Measurements from ENCODE around the gene EME2. TPM values are rescaled to one million over a fixed set of nuclear protein-coding genes. Genes with fewer than 3 reads are reported as not detected.

The EME2 gene
- total RNA-seq, 4 donors from 2014 or later = 2.3 to 13.8 (median 5.2) TPM

DNA sequence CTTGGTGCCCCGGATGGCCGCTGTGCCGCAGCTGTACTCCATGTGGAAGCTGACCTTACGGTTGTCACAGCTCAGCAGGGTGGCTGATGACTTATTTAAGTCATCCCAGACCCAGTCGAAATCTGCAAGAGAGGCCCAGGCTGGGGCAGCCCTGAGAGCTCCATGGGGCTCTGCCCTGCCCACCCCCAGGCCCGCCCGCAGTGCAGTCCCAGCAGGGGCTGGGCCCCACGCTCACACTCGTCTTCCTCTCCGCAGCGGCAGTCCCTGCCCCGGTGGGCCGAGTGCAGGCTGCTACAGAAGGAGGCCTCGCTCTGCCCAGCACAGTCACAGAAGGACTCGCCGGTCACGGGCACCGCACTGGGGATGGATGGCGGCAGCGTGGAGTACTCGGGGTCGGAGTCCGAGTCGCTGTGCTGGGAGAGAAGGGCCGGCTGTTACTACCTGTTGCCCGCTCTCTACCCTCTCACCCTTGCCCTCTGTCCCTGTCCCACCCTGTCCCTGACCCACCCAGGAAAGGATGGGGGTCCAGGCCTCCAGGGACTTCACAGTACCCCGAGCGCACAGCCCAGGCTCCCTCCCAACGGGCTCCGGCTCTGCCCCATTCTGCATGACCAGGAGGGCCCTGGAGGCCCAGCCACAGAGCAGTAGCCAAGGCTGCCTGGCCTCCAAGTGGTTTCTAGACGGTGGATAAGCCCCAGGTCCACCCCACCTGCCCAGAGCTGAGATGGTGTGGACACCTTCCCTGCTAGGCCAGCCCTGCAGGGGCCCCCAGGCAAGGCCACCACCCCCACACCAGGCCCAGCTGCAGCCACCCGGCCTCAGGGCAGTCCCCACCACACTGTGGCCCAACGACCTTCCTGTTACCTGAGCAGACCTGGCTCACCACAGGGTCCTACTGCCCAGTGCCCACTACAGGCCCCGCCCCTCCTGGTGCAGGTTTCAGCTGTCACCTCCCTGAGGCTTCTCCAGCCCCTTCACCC, 5.9 kb downstream of the EME2 start:
- TF ChIP-seq, protein P1, sequence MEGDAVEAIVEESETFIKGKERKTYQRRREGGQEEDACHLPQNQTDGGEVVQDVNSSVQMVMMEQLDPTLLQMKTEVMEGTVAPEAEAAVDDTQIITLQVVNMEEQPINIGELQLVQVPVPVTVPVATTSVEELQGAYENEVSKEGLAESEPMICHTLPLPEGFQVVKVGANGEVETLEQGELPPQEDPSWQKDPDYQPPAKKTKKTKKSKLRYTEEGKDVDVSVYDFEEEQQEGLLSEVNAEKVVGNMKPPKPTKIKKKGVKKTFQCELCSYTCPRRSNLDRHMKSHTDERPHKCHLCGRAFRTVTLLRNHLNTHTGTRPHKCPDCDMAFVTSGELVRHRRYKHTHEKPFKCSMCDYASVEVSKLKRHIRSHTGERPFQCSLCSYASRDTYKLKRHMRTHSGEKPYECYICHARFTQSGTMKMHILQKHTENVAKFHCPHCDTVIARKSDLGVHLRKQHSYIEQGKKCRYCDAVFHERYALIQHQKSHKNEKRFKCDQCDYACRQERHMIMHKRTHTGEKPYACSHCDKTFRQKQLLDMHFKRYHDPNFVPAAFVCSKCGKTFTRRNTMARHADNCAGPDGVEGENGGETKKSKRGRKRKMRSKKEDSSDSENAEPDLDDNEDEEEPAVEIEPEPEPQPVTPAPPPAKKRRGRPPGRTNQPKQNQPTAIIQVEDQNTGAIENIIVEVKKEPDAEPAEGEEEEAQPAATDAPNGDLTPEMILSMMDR (IDR thresholded peaks at IDR 0.05; ENCODE audit: low read depth) = no peak

DNA sequence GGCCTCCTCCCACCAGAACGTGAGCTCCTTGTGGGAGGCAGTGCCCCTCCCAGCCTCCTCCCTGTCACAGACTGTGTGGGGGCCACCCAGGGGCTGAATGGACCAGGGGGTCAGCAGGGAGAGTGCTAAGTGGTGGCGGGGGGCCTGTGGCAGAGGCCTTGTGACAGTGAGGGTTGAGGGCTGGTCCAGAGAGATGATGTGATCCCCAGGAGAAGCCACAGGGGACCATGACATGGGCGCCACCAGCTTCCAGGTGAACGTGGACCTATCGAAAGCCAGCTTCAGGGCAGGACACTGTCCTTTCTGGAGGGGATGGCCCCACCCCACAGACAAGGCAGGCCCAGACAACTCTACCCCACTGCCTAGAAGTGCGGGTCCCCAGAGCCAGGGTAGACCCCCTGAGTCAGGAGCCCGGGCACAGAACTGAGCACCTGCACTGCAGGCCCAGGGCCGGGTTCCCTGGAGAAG, 6.7 kb downstream of the EME2 start:
- TF ChIP-seq, protein P1 (IDR thresholded peaks at IDR 0.05; ENCODE audit: low read depth) = no peak

DNA sequence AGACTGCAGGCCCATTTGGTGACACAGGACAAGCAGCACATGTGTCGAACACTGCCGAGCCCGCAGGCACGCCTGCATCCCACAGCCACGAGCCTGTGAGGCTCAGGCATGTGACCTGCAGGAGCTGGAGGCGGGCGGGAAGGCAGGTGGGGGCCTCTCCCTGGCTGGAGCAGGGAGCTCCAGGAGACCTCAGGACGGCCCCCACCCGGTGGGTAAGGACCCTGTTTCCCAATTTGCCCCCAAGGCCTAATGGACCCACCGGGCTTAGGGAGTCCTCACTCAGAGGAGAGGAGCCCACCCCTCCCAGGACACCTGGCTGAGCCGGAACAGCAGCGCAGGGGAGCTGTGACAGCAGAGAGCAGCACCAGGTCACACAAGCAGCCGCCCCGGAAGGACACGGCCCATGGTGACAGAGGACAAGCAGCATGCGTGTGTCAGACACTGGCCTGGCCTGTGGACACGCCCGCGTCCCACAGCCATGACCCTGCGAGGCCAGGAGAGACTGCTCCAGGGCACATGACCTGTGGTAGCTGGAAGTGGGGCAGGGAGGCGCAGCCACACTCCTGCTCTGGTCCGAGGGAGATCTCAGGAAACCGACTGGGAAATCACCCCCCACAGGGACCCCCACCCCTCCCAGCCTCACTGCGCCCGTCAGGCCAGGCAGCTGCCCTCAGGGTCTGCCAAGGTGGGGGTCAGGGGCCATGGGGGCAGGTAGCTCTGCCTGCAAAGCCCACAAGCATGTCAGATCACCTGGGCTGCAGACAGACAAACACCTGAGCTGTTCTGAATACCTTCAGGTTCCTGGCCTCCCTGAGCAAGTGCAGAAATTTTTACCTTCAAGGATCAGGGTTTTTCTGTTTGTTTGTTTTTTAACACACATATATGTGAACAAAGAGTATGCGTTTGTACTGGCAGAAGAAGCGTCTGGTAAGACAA, 7.4 kb downstream of the EME2 start:
- TF ChIP-seq, protein P1 (IDR thresholded peaks at IDR 0.05; ENCODE audit: low read depth) = no peak

DNA sequence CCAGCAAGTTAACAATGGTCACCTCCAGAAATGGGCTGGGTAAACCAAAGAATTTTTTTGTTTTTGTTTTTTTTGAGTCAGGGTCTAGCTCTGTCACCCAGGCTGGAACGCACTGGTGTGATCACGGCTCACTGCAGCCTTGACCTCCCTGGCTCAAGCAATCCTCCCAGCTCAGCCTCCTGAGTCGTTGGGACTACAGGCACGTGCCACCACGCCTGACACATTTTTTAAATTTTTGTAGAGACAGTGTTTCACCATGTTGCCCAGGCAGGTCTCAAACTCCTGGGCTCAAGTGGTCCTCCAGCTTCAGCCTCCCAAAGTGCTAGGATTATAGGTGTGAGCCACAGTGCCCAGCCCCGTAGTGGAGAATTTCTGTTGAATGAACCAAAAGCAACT, 8.1 kb downstream of the EME2 start:
- TF ChIP-seq, protein P1 (IDR thresholded peaks at IDR 0.05; ENCODE audit: low read depth) = no peak

DNA sequence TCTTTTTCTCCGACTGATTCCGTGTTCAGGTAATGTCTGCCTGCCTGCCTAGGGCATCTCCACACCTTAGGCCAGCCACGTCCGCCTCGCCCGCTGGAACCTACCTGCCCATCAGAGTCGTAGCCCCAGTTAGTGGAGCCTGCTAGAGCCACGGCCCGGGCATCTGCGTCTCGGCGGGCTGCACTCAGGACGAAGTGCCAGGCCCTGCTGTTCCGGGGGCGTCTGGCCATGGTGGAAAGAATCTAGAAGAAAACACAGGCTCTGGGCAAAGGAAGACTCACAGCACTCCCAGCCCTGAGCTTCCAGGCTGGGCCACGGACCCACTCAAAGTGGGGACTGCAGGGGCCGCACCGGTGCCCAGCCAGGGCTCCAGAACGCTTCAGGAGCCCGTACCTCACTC, 8.6 kb downstream of the EME2 start:
- TF ChIP-seq, protein P1 (IDR thresholded peaks at IDR 0.05; ENCODE audit: low read depth) = no peak

DNA sequence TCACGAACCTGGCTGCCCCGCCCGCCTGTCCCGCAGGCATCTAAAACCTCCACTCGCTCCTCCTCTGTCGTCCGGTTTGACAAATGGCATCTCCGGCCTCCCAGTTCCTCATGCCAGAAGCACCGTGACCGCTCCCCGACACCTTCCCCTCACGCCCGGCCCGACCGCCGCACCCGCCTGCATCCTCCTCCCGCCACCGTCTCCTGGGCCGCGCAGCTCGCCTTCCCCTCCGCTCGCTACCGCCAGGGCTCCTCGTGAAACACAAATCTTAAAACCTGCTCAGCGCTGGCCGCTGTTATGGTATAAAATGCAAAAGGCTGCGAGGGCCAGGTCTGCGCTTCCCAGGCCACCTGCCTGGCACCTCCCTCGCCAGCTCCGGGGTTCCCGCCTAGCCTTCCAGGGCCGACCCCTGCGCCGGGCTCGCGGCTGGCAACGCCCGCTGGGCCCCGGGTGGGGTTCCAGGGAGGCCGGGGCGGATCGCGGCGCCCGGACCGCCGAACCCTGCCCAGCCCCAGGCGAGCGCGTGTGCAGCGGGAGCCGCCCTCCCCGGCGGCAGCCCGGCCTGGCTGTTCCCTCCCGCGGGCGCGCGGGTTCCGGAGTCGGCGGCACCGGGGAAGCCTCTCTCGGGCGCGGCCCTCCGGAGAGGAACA, 9.3 kb downstream of the EME2 start:
- TF ChIP-seq, protein P1 (IDR thresholded peaks at IDR 0.05; ENCODE audit: low read depth) = no peak
